Measurements from ENCODE around the gene TBRG4.

TBRG4 gene

DNA sequence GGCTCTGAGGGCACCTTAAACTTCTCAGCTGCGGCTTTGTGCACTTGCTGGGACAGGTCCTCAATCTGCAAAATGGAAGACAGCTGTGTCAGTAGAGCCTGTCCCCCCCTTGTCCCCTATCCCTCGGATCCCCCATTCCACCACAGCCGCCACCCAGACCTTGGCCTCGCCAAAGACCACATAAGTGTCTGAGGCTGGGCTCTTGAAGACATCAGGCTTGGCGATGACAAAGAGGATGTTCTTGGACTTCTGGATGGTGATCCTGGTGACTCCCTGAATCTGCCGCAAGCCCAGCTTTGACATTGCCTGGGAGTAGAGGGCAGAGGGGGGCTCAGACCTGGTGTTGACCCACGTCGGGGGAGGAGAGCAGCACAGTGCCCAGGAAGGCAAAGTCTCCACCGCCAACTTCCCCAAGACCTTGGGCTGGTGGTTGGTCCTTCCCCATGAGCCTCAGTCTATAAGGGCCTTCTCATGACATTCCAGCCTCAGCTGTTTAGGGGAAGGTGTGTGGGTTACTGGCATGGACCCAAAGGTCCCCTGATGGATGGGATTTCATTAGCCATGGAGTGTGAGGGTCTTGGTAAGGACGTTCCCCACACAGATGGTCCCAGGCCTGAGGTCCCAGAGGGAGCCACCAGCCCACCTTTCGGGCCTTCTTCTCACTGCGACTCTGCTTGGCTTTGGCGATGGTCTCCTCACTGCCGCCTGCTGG lies 30.4 kb downstream of the TBRG4 start:
- TF ChIP-seq ZNF785 (tag by site-specific recombination; IDR thresholded peaks at IDR 0.05), result no peak
- H3K36me3 ChIP-seq (ENCODE audit: control insufficient read depth in 2 of 2, insufficient read depth in 1 of 2, low read length in 2 of 2), result no peaks in the 10 kb centered on the region; a peak in 1 of 3 replicates
- no peaks in the 10 kb centered on the region for H3K4me1 ChIP-seq (ENCODE audit: control insufficient read depth, insufficient read depth, low read length)
- POLR2A ChIA-PET, result no interaction called here
- CTCF ChIA-PET, result interaction anchor here (0.5 to 0.7 kb wide), 2 partner anchors 57 to 343 kb away, joined by 3 read pairs; no protein-coding TSS in a partner anchor
- no peaks in the 10 kb centered on the region for H3K9me3 ChIP-seq (ENCODE audit: control insufficient read depth, insufficient read depth, low read depth, low read length)
- no peak overlapping the region for H3K4me3 ChIP-seq (ENCODE audit: low read depth, low read length)
- H3K27ac ChIP-seq (ENCODE audit: extremely low read depth, low read depth, low read length), result no peak overlapping the region

DNA sequence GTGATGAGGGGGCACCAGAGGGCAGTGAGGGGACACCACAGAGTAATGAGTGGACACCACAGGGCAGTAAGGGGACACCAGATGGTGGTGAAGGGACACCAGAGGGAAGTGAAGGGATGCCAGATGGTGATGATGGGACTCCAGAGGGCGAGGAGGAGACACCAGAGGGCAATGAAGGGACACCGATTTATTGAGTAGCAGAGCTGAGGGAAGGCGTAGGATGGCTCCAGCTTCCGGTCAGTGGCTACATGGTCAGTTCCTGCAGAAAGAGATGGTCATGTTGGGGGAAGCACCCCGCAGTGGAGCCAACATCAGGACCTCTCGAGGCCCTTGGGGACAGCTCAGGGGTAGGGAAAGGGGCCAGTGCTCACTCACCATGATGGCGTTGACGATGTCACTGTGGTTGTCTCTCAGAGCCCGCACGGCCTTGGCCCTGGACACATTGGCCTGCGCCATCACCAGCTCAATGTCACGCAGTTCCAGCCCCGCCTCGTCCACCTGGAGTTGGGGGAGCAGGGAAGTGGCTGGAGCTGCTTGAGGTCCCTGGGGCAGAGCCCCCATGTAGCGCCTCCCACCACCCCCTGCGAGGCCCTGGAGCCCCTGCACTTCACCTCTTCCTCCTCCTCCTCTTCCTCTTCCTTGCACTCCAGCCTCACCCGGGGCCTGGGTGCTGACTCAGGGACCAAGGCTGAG lies 31.1 kb downstream of the TBRG4 start:
- Histone ChIP-seq H3K4me3 (ENCODE audit: low read depth, low read length) (no peak overlapping the region), H3K4me1 (ENCODE audit: control insufficient read depth, insufficient read depth, low read length) (no peaks in the 10 kb centered on the region), H3K27ac (ENCODE audit: extremely low read depth, low read depth, low read length) (no peak overlapping the region), H3K9me3 (ENCODE audit: control insufficient read depth, insufficient read depth, low read depth, low read length) (no peaks in the 10 kb centered on the region), H3K36me3 (ENCODE audit: control insufficient read depth in 2 of 2, insufficient read depth in 1 of 2, low read length in 2 of 2) (peaks cover 0 to 7% of the 10 kb centered on the region in 2 experiments; a peak in 2 of 3 replicates)
- ChIA-PET POLR2A (no interaction called here), CTCF (interaction anchor here (0.5 to 0.7 kb wide), 2 partner anchors 57 to 342 kb away, joined by 3 read pairs; no protein-coding TSS in a partner anchor)
- TF ChIP-seq ZNF768 (tag by site-specific recombination; IDR thresholded peaks at IDR 0.05), result no peak
- TF ChIP-seq, protein P1, sequence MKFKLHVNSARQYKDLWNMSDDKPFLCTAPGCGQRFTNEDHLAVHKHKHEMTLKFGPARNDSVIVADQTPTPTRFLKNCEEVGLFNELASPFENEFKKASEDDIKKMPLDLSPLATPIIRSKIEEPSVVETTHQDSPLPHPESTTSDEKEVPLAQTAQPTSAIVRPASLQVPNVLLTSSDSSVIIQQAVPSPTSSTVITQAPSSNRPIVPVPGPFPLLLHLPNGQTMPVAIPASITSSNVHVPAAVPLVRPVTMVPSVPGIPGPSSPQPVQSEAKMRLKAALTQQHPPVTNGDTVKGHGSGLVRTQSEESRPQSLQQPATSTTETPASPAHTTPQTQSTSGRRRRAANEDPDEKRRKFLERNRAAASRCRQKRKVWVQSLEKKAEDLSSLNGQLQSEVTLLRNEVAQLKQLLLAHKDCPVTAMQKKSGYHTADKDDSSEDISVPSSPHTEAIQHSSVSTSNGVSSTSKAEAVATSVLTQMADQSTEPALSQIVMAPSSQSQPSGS (tag by site-specific recombination; IDR thresholded peaks at IDR 0.05; ENCODE audit: low read depth), result no peak
- TF ChIP-seq, protein P2, sequence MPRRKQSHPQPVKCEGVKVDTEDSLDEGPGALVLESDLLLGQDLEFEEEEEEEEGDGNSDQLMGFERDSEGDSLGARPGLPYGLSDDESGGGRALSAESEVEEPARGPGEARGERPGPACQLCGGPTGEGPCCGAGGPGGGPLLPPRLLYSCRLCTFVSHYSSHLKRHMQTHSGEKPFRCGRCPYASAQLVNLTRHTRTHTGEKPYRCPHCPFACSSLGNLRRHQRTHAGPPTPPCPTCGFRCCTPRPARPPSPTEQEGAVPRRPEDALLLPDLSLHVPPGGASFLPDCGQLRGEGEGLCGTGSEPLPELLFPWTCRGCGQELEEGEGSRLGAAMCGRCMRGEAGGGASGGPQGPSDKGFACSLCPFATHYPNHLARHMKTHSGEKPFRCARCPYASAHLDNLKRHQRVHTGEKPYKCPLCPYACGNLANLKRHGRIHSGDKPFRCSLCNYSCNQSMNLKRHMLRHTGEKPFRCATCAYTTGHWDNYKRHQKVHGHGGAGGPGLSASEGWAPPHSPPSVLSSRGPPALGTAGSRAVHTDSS (tag by site-specific recombination; IDR thresholded peaks at IDR 0.05), result 0 out of 2 replicates have a peak, but pooled peaks have one; percentile 13
- no peak for TF ChIP-seq SP2 (tag by site-specific recombination; IDR thresholded peaks at IDR 0.05)
- 0 out of 2 replicates have a peak, but pooled peaks have one; percentile 14 for TF ChIP-seq GLIS2 (tag by site-specific recombination; IDR thresholded peaks at IDR 0.05)

DNA sequence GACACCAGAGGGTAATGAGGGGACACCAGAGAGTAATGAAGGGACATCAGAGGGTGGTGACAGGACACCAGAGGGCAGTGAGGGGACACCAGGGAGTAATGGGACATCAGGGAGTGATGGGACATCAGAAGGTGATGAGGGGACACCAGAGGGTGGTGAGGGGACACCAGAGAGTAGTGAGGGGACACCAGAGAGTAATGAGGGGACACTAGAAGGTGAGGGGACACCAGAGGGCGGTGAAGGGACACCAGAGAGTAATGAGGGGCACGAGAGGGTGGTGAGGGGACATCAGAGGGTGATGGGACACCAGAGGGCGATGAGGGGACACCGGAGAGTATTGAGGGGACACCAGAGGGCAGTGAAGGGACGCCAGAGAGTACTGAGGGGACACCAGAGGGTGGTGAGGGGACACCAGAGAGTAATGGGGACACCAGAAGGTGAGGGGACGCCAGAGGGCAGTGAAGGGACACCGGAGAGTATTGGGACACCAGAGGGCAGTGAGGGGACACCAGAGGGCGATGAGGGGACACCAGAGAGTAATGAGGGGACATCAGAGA lies 33.3 kb downstream of the TBRG4 start:
- no peak overlapping the region for H3K4me3 ChIP-seq (ENCODE audit: low read depth, low read length)
- no peaks in the 10 kb centered on the region for H3K9me3 ChIP-seq (ENCODE audit: control insufficient read depth, insufficient read depth, low read depth, low read length)
- ChIA-PET POLR2A (no interaction called here), CTCF (no interaction called here)
- H3K36me3 ChIP-seq (ENCODE audit: control insufficient read depth in 2 of 2, insufficient read depth in 1 of 2, low read length in 2 of 2), result peaks cover 0 to 21% of the 10 kb centered on the region in 2 experiments; a peak in 2 of 3 replicates
- no peaks in the 10 kb centered on the region for H3K4me1 ChIP-seq (ENCODE audit: control insufficient read depth, insufficient read depth, low read length)
- no peak for TF ChIP-seq OVOL3 (tag by site-specific recombination; IDR thresholded peaks at IDR 0.05)
- TF ChIP-seq MYNN (tag by site-specific recombination; IDR thresholded peaks at IDR 0.05; ENCODE audit: borderline replicate concordance), result no peak
- no peak for TF ChIP-seq OSR2 (tag by site-specific recombination; IDR thresholded peaks at IDR 0.05)
- TF ChIP-seq ZNF335 (tag by site-specific recombination; conservative IDR thresholded peaks at IDR 0.05), result no peak
- TF ChIP-seq, protein P3, sequence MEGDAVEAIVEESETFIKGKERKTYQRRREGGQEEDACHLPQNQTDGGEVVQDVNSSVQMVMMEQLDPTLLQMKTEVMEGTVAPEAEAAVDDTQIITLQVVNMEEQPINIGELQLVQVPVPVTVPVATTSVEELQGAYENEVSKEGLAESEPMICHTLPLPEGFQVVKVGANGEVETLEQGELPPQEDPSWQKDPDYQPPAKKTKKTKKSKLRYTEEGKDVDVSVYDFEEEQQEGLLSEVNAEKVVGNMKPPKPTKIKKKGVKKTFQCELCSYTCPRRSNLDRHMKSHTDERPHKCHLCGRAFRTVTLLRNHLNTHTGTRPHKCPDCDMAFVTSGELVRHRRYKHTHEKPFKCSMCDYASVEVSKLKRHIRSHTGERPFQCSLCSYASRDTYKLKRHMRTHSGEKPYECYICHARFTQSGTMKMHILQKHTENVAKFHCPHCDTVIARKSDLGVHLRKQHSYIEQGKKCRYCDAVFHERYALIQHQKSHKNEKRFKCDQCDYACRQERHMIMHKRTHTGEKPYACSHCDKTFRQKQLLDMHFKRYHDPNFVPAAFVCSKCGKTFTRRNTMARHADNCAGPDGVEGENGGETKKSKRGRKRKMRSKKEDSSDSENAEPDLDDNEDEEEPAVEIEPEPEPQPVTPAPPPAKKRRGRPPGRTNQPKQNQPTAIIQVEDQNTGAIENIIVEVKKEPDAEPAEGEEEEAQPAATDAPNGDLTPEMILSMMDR (tag by site-specific recombination; IDR thresholded peaks at IDR 0.05), result peak; percentile 98
- TF ChIP-seq ZNF837 (tag by site-specific recombination; IDR thresholded peaks at IDR 0.05), result no peak
- no peak overlapping the region for H3K27ac ChIP-seq (ENCODE audit: extremely low read depth, low read depth, low read length)

All from HEK293 (cell line).